Uterus (tissue), 4 donors: ENCODE measurements around the gene SMIM10L2A. TPM values are rescaled to one million over a fixed set of nuclear protein-coding genes. Genes with fewer than 3 reads are reported as not detected.

Experiments used
- DNase-seq, 2 donors: peaks; one replicate each; pipeline ENCODE4 v3.0.0-alpha.2; 2019 to 2020
- H3K27ac ChIP-seq, 2 donors: fragments of 200-600 bp; sonication (generic); 1 replicate in 1 of 2; 2 replicates in 1 of 2; pipeline ENCODE4 v1.5.1; 2016 to 2018
- H3K27me3 ChIP-seq, 2 donors: fragments of 200-600 bp; sonication (generic); one replicate each; pipeline ENCODE4 v1.5.1; 2018 to 2019; ENCODE audit warnings: control low read depth in 1 of 2
- H3K36me3 ChIP-seq, 2 donors: fragments of 200-600 bp; sonication (generic); one replicate each; pipeline ENCODE4 v1.5.1; 2019; ENCODE audit warnings: control low read depth in 1 of 2
- H3K4me1 ChIP-seq, 2 donors: fragments of 200-600 bp; sonication (generic); one replicate each; pipeline ENCODE4 v1.5.1; 2018 to 2019; ENCODE audit warnings: control low read depth in 1 of 2
- H3K4me3 ChIP-seq, 2 donors: fragments of 200-600 bp; sonication (generic); 1 replicate in 1 of 2; 2 replicates in 1 of 2; pipeline ENCODE4 v1.5.1; 2018 to 2019; ENCODE audit warnings: mild to moderate bottlenecking in 1 of 2
- H3K9me3 ChIP-seq, 2 donors: fragments of 200-600 bp; sonication (generic); one replicate each; pipeline ENCODE4 v1.5.1; 2019; ENCODE audit warnings: control low read depth in 1 of 2
- CTCF ChIP-seq, 4 experiments: fragments of 200-600 bp in 2 of 4; fragments of 450-650 bp in 2 of 4; sonication (generic) in 2 of 4; IDR thresholded peaks; one replicate each; pipeline ENCODE4 v1.5.1; 2016 to 2019; ENCODE audit warnings: antibody characterized with exemption in 4 of 4, mild to moderate bottlenecking in 2 of 4, moderate library complexity in 1 of 4
- POLR2A ChIP-seq, 2 donors: fragments of 450-650 bp; IDR thresholded peaks; one replicate each; pipeline ENCODE4 v1.6.1; 2016; ENCODE audit warnings: antibody characterized with exemption in 2 of 2, mild to moderate bottlenecking in 1 of 2, moderate library complexity in 1 of 2
- intact Hi-C: fragments of 100-400 bp; cut with DNase I; formaldehyde crosslinking; loops from one replicate; pipeline ENCODE4 v1.15.1; 2023; ENCODE audit warnings: low total_unique reads
- total RNA-seq, 4 donors: library from RNA; depleted of rRNA in 3 of 4; stranded (reverse); fragments of >200 nt in 3 of 4; gene quantifications; one replicate each; pipeline versions ENCODE4 v1.1.0 to v1.2.4, GENCODE V29; 2014 to 2023
- donor health status: DM: yes; HTN: yes; CAD: no.

Gene SMIM10L2A
- total RNA-seq, 4 donors from 2014 or later, result 0.26 to 3.5 (median 2.8) TPM; not detected in 1

- Histone ChIP-seq H3K27ac (no peak overlapping the region), H3K9me3 (no peaks in the 10 kb centered on the region), H3K36me3 (no peaks in the 10 kb centered on the region), H3K4me1 (no peaks in the 10 kb centered on the region), H3K27me3 (no peaks in the 10 kb centered on the region), H3K4me3 (no peak overlapping the region)
- no peak for TF ChIP-seq POLR2A (IDR thresholded peaks at IDR 0.05)
- no peak for TF ChIP-seq CTCF (IDR thresholded peaks at IDR 0.05)
- no peak for DNase-seq
- intact Hi-C loops, result no loop called here
Measured at GRCh38 chrX:135408794-135409193, 12.9 kb upstream of the SMIM10L2A start.

- Histone ChIP-seq H3K4me3 (no peak overlapping the region), H3K27me3 (no peaks in the 10 kb centered on the region), H3K27ac (no peak overlapping the region), H3K9me3 (no peaks in the 10 kb centered on the region), H3K36me3 (no peaks in the 10 kb centered on the region), H3K4me1 (no peaks in the 10 kb centered on the region)
- intact Hi-C loops, result no loop called here
- DNase-seq, result no peak
- no peak for TF ChIP-seq CTCF (IDR thresholded peaks at IDR 0.05)
- no peak for TF ChIP-seq POLR2A (IDR thresholded peaks at IDR 0.05)
Measured at GRCh38 chrX:135410861-135411627, 10.7 kb upstream of the SMIM10L2A start.

- no peaks in the 10 kb centered on the region for H3K36me3 ChIP-seq
- TF ChIP-seq POLR2A (IDR thresholded peaks at IDR 0.05) (no peak), CTCF (IDR thresholded peaks at IDR 0.05) (no peak)
- H3K4me3 ChIP-seq, result no peak overlapping the region
- DNase-seq, result no peak
- no peaks in the 10 kb centered on the region for H3K27me3 ChIP-seq
- no peak overlapping the region for H3K27ac ChIP-seq
- H3K9me3 ChIP-seq, result no peaks in the 10 kb centered on the region
- intact Hi-C loops, result no loop called here
- no peaks in the 10 kb centered on the region for H3K4me1 ChIP-seq
Measured at GRCh38 chrX:135411893-135412292, 9.9 kb upstream of the SMIM10L2A start.

- no peak for DNase-seq
- no peaks in the 10 kb centered on the region for H3K9me3 ChIP-seq
- no peaks in the 10 kb centered on the region for H3K36me3 ChIP-seq
- H3K4me3 ChIP-seq, result no peak overlapping the region
- intact Hi-C loops, result no loop called here
- no peak overlapping the region for H3K27ac ChIP-seq
- no peaks in the 10 kb centered on the region for H3K27me3 ChIP-seq
- H3K4me1 ChIP-seq, result no peaks in the 10 kb centered on the region
- no peak for TF ChIP-seq CTCF (IDR thresholded peaks at IDR 0.05)
- no peak for TF ChIP-seq POLR2A (IDR thresholded peaks at IDR 0.05)
Measured at GRCh38 chrX:135416546-135416945, 5.2 kb upstream of the SMIM10L2A start.

GRCh38 chrX:135420831-135421230 lies 913 bp upstream of the SMIM10L2A start:
- intact Hi-C loops, result no loop called here
- no peak for DNase-seq
- no peak overlapping the region for H3K27ac ChIP-seq

More at GRCh38 chrX:135420831-135421230, 913 bp upstream of the SMIM10L2A start:
- Histone ChIP-seq H3K9me3 (no peaks in the 10 kb centered on the region), H3K4me1 (no peaks in the 10 kb centered on the region), H3K4me3 (no peak overlapping the region), H3K27me3 (no peaks in the 10 kb centered on the region), H3K36me3 (no peaks in the 10 kb centered on the region)
- no peak for TF ChIP-seq CTCF (IDR thresholded peaks at IDR 0.05)
- TF ChIP-seq POLR2A (IDR thresholded peaks at IDR 0.05), result no peak
